GM21723 (cell line): Measurements from ENCODE around the gene ASMTL.
"Not testable (repeated sequence)": the region's sequence is repeated elsewhere in the genome, so short reads cannot be mapped to it uniquely, and the experiment has no call there.

Source experiments
- ATAC-seq: cut with Tn5 transposase; IDR thresholded peaks from one replicate; pipeline ENCODE4 v1.9.1; 2021; ENCODE audit warnings: mild to moderate bottlenecking, moderate library complexity; ENCODE audit not compliant: unreplicated experiment

The ASMTL gene

DNA sequence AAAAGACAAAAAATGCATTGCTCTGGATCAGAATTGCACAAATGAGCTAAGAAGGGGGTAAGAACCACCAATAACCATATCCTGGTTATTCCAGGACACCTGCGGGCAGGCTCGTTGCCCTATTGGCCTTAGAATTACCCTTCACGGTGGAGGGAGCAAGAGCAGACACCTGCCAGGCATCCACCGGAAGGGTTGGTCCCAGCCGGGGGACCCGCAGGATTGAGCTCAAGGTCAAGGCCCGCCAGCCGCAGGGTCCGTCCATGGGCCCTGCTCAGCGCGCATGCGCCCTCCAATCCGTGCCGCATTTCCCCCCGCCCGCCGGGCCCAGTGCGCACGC lies 61.4 kb downstream of the ASMTL start:
- no peak for ATAC-seq

DNA sequence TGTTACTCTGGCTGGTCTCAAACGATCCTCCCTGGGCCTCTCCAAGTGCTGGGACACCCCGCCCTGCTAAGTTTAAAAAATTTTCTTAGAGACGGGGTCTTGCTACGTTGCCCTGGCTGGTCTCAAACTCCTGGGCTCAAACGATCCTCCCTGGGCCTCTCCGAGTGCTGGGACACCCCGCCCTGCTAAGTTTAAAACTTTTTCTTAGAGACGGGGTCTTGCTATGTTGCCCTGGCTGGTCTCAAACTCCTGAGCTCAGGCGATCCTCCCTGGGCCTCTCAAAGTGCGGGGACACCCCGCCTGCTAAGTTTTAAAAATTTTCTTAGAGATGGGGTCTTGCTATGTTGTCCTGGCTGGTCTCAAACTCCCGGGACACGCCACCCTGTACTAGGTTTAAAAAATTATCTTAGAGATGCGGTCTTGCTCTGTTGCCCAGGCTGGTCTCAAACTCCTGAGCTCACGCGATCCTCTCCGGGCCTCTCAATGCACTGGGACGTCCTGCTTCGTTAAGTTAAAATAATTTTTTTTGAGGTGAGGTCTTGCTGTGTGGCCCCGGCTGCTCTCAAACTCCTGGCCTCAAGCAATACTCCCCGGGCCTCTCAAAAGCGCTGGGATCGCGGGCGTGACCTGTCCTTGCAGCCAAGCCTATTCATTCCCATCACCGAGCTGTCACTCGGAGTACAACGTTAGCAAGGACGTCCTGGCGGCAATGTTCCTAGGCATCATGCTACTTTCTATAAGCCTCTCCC lies 61.9 kb downstream of the ASMTL start:
- ATAC-seq: no peak

GRCh38 chrX:1389993-1390285 lies 62.8 kb downstream of the ASMTL start:
- ATAC-seq: no peak

- ATAC-seq: no peak
Observed at GRCh38 chrX:1389181-1389992, 63.3 kb downstream of the ASMTL start.

- ATAC-seq: no peak
Observed at GRCh38 chrX:1388651-1389050, 64.1 kb downstream of the ASMTL start.

DNA sequence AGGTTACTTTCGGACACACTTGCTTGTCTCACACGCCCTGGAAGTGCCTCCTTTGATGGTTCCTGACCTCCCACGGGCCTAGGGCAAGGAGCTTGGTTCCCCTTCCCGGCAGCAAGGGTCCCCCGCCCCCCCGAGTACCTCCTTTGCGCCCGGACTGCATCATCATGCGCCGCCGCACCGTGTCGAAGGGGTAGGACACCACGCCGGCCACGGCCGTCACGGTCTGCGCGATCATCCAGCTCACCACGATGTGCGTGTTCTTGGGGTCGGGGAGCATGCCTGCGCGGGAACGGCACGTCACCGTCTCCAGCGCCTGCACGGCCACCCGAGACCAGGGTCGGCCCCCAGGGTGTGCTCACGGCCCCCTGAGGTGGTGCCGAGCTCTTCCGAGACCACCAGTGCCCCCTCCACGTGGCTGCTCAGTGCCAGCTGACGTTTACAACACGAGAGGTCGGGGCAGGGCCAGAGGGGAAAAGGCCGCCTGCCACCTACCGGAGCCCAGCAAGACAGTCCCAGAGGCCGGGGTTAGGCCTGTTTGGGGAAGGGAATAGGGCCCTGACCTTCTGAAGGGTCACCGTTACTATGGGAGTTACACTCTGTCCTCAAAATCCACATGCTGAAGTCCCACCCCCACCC lies 65.5 kb downstream of the ASMTL start:
- no peak for ATAC-seq

DNA sequence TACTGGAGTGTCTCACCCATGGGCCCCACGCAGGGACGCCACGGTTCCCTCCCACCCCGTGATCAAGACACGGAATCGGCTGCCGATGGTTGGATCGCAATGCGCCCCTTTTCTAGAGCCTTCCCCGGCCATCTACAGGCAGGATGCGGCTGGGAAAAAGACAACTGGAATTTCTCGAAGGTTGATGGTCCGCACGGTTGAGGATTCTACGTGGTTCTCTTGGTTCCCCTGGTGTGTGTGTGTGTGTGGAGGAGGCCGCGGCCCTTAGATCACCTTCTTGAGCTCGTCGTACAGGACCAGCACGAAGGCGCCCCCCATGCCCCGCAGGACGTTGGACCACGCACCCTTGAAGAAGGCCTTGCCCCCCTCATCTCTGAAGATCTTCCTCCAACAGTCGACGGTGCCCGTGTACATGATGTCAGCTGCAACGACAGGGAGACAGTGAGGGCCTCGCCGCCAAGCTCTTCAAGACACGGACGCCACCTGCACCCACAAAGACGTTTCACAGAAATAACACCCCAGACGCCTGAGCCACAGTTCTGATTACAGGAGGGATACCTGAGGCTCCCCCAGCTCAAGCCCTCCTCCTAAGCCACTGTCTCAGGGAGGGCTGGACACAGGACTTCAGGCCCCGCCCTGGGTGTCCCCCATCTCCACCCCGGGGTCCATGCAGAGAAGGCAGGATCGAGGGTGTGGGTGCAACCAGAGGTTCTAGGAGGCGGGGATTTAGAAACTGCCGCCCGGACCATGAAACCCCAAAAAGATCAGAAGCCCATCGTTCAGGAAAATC lies 66.2 kb downstream of the ASMTL start:
- no peak for ATAC-seq

GRCh38 chrX:1385253-1386223 lies 67.2 kb downstream of the ASMTL start:
- ATAC-seq: no peak

DNA sequence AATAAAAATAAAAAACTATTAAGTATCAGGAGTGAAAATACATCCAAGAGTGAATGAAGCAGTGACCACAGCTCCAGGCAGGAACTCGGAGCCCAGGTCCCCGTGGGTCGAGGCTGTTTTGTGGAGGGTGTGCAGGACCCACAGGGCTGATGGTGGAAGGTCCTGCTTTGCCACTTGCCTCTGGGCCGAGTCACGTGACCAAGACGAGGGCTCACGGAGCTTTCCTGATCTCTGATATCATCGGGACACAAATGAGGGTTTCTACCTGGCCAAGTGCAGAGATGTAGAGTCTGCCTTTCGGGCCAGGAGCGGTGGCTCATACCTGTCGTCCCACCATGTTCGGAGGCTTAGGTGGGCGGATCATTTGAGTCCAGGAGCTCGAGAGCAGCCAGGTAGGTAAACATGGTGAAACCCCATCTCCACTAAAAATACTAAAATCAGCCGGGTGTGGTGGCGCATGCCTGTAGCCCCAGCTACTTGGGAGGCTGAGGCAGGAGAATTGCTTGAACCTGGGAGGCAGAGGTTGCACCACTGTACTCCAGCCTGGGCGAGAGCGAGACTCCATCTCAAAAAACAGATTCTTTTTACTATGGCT lies 68.0 kb downstream of the ASMTL start:
- no peak for ATAC-seq

DNA sequence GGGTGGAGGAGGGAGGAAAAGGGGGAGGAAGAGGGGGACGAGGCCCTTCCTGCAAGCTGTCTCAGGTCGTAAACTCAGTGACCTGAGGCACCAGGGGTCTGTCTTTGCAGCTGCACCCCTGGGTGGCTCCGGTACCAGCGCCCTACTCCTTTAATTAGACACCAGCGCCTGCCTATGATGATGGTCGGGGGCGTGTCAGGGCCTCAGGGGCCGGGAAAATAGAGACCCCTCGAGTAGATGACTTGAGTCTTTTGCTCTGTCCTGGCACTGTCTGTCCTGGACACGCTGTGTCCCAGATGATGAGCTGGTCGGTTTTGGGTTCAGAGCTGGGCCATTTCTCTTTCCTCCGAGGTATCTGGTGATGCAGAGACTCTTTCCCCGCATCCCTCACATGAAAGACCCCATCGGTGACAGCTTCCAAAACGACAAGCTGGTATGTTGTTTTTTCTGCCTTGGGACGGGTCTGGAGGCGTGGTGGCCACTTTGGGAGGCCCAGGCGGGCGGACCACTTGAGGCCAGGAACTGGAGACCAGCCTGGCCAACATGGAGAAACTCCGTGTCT lies 72.0 kb downstream of the ASMTL start:
- ATAC-seq: no peak

GRCh38 chrX:1378306-1378759 lies 74.4 kb downstream of the ASMTL start:
- no peak for ATAC-seq

DNA sequence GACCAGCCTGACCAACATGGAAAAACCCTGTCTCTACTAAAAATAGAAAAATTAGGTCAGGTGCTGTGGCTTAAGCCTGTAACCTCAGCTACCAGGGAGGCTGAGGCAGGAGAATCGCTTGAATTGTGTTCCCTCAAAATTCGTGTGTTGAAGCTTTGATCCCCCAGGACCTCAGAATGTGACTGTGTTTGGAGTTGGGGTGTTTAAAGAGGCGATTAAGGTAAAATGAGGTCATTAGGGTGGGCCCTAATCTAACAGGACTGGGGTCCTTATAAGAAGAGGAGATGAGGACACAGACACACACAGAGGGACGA lies 84.4 kb downstream of the ASMTL start:
- no peak for ATAC-seq

GRCh38 chrX:1366363-1366762 lies 86.3 kb downstream of the ASMTL start:
- not testable (repeated sequence) for ATAC-seq

- no peak for ATAC-seq
Observed at GRCh38 chrX:1361910-1362309, 90.8 kb downstream of the ASMTL start.

DNA sequence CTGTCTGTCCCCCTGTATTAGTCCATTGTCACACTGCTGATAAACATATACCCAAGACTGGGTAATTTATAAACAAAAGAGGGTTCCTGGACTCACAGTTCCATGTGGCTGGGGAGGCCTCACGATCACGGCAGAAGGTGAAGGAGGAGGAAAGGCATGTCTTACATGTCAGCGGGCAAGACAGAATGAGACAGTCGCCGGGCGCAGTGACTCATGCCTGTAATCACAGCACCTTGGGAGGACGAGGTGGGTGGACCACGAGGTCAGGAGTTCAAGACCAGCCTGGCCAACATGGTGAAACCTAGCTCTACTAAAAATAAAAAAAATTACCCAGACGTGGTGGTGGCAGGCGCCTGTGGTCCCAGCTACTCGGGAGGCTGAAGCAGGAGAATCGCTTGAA lies 91.4 kb downstream of the ASMTL start:
- no peak for ATAC-seq

DNA sequence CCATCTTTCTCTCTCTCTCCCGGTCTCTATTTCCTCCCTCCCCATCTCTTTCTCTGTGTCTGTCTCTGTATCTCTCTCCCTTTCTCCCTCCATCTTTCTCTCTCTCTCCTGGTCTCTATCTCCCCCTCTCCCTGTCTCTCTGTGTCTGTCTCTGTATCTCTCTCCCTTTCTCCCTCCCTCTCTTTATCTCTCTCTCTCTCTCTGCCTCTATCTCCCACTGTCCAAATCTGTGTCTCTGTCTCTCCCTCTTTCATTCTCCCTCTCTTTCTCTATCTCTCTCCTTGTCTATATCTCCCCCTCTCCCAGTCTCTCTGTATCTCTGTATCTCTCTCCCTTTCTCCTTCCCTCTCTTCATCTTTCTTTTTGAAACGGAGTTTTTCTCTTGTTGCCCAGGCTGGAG lies 92.5 kb downstream of the ASMTL start:
- ATAC-seq: no peak

DNA sequence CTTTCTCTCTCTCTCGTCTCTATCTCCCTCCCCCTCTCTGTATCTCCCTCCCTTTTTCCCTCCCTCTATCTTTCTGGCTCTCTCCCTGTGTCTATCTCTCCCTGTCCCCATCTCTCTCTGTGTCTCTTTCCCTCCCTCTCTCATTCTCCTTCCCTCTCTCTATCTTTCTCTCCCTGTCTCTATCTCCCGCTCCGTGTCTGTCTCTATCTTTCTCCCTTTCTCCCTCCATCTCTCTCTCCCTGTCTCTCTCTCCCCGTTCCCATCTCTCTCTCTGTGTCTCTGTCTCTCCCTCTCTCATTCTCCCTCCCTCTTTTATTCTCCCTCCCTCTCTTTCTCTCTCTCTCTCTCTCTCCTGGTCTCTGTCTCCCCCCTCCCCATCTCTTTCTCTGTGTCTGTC lies 93.2 kb downstream of the ASMTL start:
- no peak for ATAC-seq

DNA sequence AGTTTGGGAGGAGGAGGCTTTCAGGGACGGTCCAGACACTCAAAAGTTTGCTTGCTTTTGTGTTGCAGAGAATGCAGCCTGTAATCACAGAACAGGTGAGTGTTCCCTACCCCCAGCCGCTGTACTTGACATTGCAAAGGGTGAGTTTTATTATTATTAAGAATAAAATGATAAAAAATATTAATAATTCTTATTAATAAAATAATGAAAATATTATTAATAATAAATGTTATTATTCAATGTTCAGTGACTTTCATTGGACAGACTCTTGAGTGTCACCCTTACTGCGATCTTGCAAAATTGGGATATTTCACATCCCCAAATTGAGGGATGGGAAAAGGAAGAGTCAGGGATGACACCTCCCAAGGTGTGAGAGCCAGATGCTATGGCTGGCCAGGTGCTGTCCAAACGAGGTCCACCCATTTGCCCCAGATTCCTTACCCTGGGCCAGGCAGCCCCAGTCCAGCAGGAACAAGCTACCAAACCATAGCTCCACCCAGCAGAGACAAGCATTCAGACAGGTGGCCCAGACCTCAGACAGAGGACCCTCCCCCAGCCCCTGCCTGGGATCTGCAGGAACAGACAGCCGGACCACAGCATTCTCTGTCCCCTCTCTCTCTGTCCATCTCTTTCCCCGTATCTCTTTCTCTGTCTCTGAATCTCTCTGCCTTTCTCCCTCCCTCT lies 93.8 kb downstream of the ASMTL start:
- ATAC-seq: no peak

DNA sequence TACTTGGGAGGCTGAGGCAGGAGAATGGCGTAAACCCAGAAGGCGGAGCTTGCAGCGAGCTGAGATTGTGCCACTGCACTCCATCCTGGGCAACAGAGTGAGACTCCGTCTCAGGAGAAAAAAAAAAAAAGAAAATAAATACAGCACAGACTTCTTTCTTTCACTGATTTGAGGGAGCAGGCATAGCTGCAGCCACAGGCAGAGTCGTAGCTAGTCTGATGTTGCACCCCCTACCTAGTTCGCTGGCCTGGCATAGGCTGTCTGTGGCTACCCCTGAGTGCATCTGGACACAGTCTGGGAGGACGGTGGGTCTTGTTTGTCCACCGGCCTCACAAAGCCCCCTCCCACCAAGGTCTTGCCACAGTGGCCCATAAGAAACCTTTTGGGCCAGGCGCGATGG lies 94.7 kb downstream of the ASMTL start:
- ATAC-seq: no peak
